PC-9 (cell line): Measurements from ENCODE around the gene NUDCD3.

Experiments
- EZH2 ChIP-seq: fragments of 200-600 bp; sonication (generic); IDR thresholded peaks from 2 replicates; pipeline ENCODE4 v1.8.0; 2017; ENCODE audit warnings: antibody characterized with exemption, low read depth
- TF ChIP-seq, protein P1 (sequence below): fragments of 200-600 bp; sonication (generic); conservative IDR thresholded peaks from 2 replicates; pipeline ENCODE4 v1.6.1; 2017; ENCODE audit warnings: mixed run types, antibody characterized with exemption, mild to moderate bottlenecking, moderate library complexity

DNA sequence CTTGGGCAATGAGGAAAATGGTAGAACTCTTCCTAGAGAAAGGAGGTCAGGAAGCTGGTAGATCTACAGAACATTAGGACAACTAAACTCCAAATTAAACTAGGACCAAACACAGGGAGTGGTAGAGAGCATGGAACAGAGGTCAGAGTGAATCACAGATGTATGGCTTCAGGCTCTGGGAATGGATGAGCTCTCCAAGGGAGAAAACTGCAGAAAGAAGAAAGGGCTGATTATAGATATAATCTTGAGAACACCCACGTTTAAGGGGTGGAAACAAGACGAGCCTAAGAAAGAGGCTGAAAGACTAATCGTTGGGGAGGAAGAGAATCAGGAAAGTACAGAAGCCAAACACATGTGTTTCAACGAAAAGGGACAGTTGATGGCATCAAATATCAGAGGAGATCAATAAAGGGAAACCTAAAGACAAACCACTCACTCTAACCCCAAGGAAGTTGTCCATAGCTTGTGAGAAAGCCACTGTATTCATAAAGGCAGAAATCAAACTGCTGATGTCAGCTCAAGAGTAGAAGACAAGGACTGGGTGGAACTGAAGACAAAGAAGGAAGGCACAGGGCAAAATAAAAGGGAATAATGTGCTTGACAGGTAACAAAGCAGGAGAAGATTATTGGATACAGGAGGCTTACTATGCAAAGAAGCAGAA is 41.4 kb downstream of the NUDCD3 start:
- TF ChIP-seq EZH2, result no peak
- TF ChIP-seq, protein P1, sequence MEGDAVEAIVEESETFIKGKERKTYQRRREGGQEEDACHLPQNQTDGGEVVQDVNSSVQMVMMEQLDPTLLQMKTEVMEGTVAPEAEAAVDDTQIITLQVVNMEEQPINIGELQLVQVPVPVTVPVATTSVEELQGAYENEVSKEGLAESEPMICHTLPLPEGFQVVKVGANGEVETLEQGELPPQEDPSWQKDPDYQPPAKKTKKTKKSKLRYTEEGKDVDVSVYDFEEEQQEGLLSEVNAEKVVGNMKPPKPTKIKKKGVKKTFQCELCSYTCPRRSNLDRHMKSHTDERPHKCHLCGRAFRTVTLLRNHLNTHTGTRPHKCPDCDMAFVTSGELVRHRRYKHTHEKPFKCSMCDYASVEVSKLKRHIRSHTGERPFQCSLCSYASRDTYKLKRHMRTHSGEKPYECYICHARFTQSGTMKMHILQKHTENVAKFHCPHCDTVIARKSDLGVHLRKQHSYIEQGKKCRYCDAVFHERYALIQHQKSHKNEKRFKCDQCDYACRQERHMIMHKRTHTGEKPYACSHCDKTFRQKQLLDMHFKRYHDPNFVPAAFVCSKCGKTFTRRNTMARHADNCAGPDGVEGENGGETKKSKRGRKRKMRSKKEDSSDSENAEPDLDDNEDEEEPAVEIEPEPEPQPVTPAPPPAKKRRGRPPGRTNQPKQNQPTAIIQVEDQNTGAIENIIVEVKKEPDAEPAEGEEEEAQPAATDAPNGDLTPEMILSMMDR, result no peak
